Measurements from ENCODE around the gene APOBEC2. TPM values are rescaled to one million over a fixed set of nuclear protein-coding genes. Genes with fewer than 3 reads are reported as not detected.
A peak's percentile ranks its signal among the peaks of the same experiment; 100 is the strongest.

Gene APOBEC2
- polyA plus RNA-seq, 1 donor (not counting 4 experiments of a cell fraction or from before 2014, with no cell fraction given): 0.05 TPM

DNA sequence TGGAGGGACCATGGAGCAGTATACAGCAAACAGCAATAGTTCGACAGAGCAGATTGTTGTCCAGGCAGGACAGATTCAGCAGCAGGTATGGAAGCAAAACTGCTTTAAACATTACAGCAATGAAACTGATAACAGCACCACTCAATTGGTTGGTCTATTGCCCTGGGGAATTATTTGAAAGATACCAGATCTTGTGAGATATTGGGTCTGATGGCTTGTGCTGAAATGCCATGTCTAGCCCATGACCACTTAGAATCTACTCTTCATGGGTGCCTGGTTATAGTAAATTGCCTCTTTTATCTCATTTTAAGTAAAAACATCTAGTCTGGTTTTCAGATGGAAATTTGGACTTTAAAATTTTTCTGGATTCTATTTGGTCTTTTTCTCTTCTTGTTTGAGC is 26.1 kb downstream of the APOBEC2 start:
- Histone ChIP-seq H3K4me2 (ENCODE audit: control insufficient read depth, extremely low read depth, insufficient read depth, low read depth, low read length) (no peak overlapping the region), H3K79me2 (ENCODE audit: control insufficient read depth, insufficient read depth, low read length) (peaks cover 69% of the 10 kb centered on the region), H3K9me1 (ENCODE audit: control insufficient read depth, extremely low read depth, insufficient read depth, low read length) (no peaks in the 10 kb centered on the region), H3K4me1 (ENCODE audit: control insufficient read depth, extremely low read depth, insufficient read depth, low read length) (peaks cover 11% of the 10 kb centered on the region), H3K27me3 (ENCODE audit: control insufficient read depth, extremely low read depth, insufficient read depth, low read length) (no peaks in the 10 kb centered on the region), H3K9ac (ENCODE audit: control insufficient read depth, extremely low read depth, insufficient read depth, low read length) (no peak overlapping the region), H4K20me1 (ENCODE audit: control insufficient read depth, extremely low read depth, insufficient read depth, low read length) (no peaks in the 10 kb centered on the region), H3K36me3 (ENCODE audit: control insufficient read depth in 2 of 2, extremely low read depth in 1 of 2, insufficient read depth in 2 of 2, low read length in 2 of 2) (peaks cover 14 to 17% of the 10 kb centered on the region in 2 experiments), H3K27ac (ENCODE audit: control insufficient read depth, insufficient read depth, low read length) (no peak overlapping the region), H3K9me3 (ENCODE audit: control insufficient read depth, low read depth, low read length) (no peaks in the 10 kb centered on the region), H2AFZ (ENCODE audit: control insufficient read depth, low read length) (no peak overlapping the region), H3K4me3 (ENCODE audit: control insufficient read depth in 2 of 3, extremely low read depth in 1 of 3, insufficient read depth in 2 of 3, low read depth in 1 of 3, low read length in 3 of 3) (no peak overlapping the region)
- FAIRE-seq: peak; percentile 9
- TF ChIP-seq CTCF (optimal IDR thresholded peaks at IDR 0.05 in 1 of 3, IDR thresholded peaks at IDR 0.05 in 1 of 3, conservative IDR thresholded peaks at IDR 0.05 in 1 of 3; ENCODE audit: extremely low read depth in 1 of 3, insufficient read depth in 2 of 3, low read length in 3 of 3) (no peak), EZH2 (IDR thresholded peaks at IDR 0.05; ENCODE audit: low read length) (no peak)
- no peak for DNase-seq (ENCODE audit: low read depth, low spot score)
- dilution Hi-C loops (cut with MboI; ENCODE audit: extremely low pct_ligation_motif_present, low sequenced_read_pairs): loop anchor here (25.0 kb wide), 1 partner anchor 108 kb away; no protein-coding TSS in a partner anchor

- Histone ChIP-seq H3K4me3 (ENCODE audit: control insufficient read depth in 2 of 3, extremely low read depth in 1 of 3, insufficient read depth in 2 of 3, low read depth in 1 of 3, low read length in 3 of 3) (no peak overlapping the region), H3K79me2 (ENCODE audit: control insufficient read depth, insufficient read depth, low read length) (peaks cover 53% of the 10 kb centered on the region), H2AFZ (ENCODE audit: control insufficient read depth, low read length) (no peak overlapping the region), H4K20me1 (ENCODE audit: control insufficient read depth, extremely low read depth, insufficient read depth, low read length) (no peaks in the 10 kb centered on the region), H3K36me3 (ENCODE audit: control insufficient read depth in 2 of 2, extremely low read depth in 1 of 2, insufficient read depth in 2 of 2, low read length in 2 of 2) (peaks cover 16 to 17% of the 10 kb centered on the region in 2 experiments), H3K4me1 (ENCODE audit: control insufficient read depth, extremely low read depth, insufficient read depth, low read length) (peaks cover 6% of the 10 kb centered on the region), H3K9ac (ENCODE audit: control insufficient read depth, extremely low read depth, insufficient read depth, low read length) (no peak overlapping the region), H3K9me3 (ENCODE audit: control insufficient read depth, low read depth, low read length) (no peaks in the 10 kb centered on the region), H3K4me2 (ENCODE audit: control insufficient read depth, extremely low read depth, insufficient read depth, low read depth, low read length) (no peak overlapping the region), H3K27ac (ENCODE audit: control insufficient read depth, insufficient read depth, low read length) (no peak overlapping the region), H3K27me3 (ENCODE audit: control insufficient read depth, extremely low read depth, insufficient read depth, low read length) (no peaks in the 10 kb centered on the region), H3K9me1 (ENCODE audit: control insufficient read depth, extremely low read depth, insufficient read depth, low read length) (no peaks in the 10 kb centered on the region)
- dilution Hi-C loops (cut with MboI; ENCODE audit: extremely low pct_ligation_motif_present, low sequenced_read_pairs): loop anchor here (25.0 kb wide), 1 partner anchor 107 kb away; no protein-coding TSS in a partner anchor
- DNase-seq (ENCODE audit: low read depth, low spot score) (no peak), FAIRE-seq (no peak)
- TF ChIP-seq EZH2 (IDR thresholded peaks at IDR 0.05; ENCODE audit: low read length): no peak
- no peak for TF ChIP-seq CTCF (optimal IDR thresholded peaks at IDR 0.05 in 1 of 3, IDR thresholded peaks at IDR 0.05 in 1 of 3, conservative IDR thresholded peaks at IDR 0.05 in 1 of 3; ENCODE audit: extremely low read depth in 1 of 3, insufficient read depth in 2 of 3, low read length in 3 of 3)
Observed at GRCh38 chr6:41080621-41081020, 27.6 kb downstream of the APOBEC2 start.
